Stimulated activated CD8-positive, alpha-beta memory T cell treated with anti-CD3 and anti-CD28 coated beads, Interleukin-12 subunit alpha, Interleukin-12 subunit beta, amount 100 ng/mL, for 24 hours (primary cell): ENCODE results near the gene MMP17.
"Not testable (repeated sequence)": the region's sequence is repeated elsewhere in the genome, so short reads cannot be mapped to it uniquely, and the experiment has no call there.

ENCODE experiments used
- DNase-seq: peaks from one replicate; pipeline ENCODE4 v3.0.0-alpha.2; 2020; ENCODE audit errors: extremely low read depth

The MMP17 gene

DNA sequence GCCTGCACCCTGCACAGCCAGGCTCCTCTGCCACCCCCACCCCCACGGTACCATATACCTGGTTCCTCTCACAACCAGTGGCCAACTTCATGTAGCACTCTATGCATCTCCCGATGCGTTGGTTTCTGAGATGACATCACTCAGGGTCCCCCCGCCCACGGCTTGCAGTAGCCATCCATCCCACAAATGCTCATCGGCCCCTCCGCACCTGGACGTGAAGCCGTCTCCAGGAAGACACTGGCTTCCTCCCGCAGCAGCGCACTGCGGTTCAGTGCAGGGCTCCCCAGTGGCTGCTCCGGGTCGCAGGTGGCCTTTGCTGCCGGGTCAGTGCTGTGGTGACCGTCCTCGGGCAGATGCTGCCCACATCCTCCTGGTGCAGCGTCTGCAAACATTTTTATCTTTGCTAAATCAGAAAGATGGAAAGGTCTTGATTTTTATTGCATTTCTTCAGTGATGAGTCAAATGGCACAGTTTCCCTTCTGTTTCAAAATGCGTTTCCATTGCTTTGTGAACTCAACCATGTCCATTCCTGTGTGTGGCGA lies 27.5 kb upstream of the MMP17 start:
- DNase-seq: no peak

DNA sequence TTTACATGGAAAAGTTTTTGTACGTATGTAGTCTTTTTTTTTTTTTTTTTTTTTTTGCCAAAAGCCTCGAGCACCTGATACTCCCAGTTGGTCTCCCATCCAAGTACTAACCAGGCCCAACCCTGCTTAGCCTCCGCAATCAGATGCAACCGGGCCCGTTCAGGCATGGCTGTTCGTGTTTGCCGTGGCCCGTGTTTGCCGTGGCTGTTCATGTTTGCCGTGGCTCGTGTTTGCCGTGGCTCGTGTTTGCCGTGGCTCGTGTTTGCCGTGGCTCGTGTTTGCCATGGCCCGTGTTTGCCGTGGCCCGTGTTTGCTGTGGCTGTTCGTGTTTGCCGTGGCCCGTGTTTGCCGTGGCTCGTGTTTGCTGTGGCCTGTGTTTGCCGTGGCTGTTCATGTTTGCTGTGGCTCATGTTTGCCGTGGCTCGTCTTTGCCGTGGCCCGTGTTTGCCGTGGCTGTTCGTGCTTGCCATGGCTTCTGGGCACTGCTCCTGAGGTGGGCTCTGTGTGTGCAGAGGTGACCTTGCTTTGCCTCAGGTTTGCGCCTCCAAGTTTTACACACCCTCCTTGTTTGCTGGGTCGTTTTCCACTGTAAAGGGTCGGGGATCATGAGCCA lies 26.8 kb upstream of the MMP17 start:
- DNase-seq: no peak

DNA sequence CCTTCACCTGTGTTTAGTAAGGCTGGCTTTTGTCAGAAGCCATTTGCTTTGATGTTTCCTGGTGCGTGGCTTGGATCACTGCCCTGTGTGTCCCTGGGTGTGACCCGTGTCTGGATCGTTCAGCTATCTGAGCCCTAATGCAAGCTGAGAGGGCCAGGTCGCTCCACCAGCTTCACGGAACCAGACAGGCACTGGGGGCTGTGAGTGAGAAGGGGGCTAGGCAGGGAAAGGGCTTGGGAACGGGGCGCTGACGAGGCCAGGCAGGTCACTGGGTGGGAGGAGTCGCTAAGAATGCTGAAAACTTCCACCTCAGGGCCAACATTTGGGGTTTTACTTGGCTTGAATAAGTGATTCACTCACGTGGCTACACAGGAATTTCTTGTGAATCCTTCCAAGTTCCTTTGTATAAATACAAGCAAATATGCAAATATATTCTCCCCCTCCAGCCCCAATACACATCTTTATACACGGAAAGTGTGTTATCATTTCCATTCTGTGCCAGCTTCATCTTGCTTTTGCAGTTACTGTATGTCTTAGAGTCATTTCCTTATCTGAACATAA lies 24.2 kb upstream of the MMP17 start:
- DNase-seq: no peak

DNA sequence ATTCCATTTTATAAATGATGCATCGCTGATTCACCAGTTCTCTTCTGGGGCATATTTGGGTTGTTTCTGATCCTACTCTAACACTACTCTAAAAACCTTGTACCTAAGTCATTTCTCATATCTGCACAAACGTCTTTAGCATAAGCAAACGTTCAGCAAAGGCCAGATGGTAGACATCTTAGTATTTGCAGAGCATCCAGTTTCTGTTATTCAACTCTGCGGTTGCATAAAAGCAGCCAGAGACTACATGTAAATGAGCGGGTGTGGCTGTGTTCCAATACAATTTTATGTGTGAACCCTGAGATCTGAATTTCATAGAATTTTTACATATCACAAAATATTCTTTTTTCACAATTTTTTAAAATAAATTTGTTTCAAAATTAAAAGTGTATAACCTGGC lies 22.8 kb upstream of the MMP17 start:
- DNase-seq: no peak

DNA sequence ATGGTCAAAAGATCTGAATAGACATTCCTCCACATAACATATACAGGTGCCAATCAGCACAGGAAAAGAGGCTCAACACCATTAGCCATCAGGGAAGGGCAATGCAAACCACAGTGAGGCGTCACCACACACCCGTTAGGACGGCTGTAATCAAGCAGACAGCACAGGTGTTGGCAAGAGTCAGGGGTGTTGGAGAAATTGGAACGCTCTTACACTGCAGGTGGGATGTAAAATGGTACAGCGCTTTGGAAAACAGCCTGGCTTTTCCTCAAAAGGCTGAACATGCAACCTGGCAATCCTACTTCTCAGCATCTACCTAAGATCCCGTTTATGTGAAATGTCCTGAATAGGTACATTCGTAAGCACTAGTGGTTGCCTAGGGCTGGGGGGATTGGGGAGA lies 21.5 kb upstream of the MMP17 start:
- DNase-seq: no peak

DNA sequence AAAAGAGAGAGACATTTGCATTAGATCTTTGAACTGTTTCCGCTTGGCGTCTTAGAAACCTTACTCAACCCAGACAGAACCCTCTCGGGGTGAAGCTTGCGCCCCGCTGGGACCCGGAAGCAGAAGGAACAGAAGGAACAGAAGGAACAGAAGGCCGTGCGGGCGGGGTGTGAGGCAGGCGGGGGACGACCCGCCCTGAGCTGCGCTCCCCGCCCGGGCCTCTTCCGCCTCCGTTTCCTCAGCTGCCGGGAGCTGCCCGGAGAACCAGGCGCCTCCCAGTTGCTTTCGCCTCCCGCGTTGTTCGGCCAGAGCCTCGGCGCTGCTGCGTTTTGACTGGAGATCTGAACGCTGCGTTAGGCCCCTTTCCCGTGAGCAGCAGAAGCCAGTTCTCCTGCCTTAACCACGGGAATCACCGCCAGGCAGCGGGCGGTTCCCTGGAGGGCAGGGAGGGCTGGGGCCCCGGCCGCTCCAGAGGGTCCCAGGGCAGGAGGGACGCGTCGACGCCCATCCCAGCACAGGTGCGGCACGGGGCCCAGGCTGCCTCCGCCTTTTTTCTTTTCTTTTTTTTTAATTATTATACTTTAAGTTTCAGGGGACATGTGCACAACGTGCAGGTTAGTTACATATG lies 19.3 kb upstream of the MMP17 start:
- no peak for DNase-seq

DNA sequence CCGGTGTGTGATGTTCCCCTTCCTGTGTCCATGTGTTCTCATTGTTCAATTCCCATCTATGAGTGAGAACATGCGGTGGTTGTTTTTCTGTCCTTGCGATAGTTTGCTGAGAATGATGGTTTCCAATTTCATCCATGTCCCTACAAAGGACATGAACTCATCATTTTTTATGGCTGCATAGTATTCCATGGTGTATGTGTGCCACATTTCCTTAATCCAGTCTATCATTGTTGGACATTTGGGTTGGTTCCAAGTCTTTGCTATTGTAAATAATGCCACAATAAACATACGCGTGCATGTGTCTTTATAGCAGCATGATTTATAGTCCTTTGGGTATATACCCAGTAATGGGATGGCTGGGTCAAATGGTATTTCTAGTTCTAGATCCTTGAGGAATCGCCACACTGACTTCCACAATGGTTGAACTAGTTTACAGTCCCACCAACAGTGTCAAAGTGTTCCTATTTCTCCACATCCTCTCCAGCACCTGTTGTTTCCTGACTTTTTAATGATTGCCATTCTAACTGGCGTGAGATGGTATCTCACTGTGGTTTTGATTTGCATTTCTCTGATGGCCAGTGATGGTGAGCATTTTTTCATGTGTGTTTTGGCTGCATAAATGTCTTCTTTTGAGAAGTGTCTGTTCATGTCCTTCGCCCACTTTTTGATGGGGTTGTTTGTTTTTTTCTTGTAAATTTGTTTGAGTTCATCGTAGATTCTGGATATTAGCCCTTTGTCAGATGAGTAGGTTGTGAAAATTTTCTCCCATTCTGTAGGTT lies 18.5 kb upstream of the MMP17 start:
- DNase-seq: not testable (repeated sequence)

DNA sequence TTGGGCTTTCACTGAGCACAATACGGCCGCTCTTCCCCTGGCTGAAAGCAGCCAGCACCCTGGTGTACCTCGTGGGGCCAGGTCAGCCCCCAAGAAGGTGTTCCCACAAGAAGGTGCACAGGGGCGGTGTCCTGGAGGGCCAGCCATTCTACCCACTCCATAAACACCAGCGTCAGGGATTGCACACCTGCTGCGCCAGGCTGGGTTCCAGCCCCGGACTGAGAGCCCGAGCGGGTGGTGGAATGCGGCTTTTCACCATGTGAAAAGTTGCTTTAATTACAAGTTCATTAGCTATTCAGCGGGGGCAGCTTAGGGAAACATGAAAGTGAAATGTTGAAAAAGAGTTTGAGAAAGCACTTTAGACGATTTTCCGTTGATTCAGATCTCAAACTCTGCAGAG lies 17.5 kb upstream of the MMP17 start:
- DNase-seq: no peak

DNA sequence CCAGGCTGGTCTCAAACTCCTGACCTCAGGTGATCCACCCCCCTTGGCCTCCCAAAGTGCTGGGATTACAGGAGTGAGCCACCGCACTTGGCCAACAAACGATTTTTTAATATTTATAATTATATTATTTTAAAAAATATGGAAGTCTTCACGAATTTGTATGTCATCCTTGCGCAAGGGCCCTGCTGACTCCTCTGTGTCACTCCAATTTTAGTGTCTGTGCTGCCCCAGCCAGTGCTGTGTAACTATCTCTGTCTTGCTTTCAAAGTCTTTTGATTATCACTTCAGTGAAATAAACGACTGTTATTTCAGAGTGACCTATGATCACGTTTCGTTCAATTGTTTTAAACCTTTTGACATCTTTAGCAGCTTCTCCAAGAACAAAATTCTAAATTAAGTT lies 13.1 kb upstream of the MMP17 start:
- DNase-seq: no peak

DNA sequence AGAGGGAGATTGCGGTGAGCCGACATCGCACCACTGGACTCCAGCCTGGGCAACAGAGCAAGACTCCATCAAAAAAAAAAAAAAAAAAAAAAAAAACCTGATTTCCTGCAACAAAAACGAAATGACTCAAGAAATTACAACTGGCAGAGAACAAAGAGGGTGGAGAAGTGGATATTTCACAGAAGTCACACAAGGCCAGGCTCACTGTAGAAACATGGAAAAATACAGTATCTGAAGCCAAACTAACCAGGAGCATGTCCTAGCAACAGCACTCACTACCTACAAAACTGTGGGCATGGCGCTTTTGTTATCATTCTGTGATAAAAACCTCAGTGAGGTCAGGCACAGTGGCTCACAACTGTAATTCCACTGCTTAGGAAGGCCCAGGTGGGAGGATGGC lies 11.7 kb upstream of the MMP17 start:
- no peak for DNase-seq

DNA sequence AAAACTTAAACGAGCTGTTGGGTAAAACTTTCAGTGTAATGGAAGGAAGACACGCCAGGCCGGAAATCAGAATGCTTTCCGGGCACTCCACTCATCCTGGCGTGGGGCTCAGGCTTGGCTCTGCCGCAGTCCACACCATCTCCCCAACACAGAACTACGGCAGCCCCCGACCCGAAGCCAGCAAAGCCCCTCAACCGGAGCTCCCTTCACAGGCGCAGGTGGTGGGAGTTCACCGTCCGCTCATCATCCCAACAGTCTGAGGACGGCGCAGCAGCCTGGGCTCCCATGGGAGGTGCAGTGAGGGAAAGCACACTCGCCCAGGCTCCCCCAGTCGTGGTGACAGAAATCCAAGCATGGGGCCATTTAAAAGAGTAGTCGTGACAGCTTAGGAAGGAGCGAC lies 11.0 kb upstream of the MMP17 start:
- no peak for DNase-seq

DNA sequence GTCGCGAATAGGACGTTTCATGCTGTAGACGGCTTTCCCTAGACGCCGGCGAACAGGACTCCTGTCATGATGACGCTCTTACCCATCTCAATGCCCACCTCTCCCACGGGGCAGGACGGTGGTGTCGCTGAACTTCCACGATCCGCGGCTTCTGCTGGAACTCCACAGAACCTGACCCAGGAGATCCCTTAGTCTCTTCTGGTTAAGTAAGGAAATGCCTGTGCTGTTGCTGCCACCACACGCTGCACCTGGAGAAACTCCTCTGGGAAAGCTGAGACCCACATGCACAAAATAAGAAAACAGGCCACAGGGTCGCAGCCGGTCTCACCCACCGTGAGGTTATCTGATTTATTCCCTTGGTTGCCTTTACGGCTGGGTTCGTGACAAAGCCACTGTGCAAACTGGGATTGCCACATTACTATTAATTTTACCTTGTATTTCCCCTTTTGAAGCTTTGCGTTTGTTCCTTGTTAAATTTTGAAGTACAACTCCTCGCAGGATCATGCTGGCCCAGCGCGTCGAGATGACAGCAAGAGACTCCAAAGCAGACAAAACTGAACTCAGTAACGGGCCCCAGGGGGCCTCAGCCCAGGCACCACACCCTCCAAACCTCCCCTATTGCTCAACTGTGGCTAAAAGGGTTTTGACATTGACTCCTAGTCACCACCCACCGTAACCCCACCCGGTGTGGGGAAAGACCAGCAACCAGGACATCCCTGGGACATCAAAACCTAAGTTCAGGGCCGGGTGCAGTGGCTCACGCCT lies 9.2 kb upstream of the MMP17 start:
- no peak for DNase-seq

DNA sequence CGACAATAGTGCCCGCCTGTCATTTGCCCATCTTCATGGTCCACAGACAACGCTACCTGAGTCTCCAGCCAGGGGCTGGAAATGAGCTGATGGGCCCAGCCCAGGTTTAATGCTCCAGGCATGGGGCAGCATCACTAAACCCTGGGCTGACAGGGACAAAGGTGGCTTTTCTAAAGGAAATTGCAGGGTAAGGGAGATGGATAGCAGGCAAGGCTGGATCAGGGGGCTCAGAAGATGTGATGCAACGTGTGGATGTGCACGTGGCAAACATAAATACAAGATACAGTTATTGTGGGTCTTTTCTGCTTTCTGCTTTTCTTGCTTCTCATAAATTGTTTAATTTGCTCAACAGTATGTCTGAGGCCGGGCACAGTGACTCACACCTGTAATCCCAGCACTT lies 3.7 kb upstream of the MMP17 start:
- no peak for DNase-seq

DNA sequence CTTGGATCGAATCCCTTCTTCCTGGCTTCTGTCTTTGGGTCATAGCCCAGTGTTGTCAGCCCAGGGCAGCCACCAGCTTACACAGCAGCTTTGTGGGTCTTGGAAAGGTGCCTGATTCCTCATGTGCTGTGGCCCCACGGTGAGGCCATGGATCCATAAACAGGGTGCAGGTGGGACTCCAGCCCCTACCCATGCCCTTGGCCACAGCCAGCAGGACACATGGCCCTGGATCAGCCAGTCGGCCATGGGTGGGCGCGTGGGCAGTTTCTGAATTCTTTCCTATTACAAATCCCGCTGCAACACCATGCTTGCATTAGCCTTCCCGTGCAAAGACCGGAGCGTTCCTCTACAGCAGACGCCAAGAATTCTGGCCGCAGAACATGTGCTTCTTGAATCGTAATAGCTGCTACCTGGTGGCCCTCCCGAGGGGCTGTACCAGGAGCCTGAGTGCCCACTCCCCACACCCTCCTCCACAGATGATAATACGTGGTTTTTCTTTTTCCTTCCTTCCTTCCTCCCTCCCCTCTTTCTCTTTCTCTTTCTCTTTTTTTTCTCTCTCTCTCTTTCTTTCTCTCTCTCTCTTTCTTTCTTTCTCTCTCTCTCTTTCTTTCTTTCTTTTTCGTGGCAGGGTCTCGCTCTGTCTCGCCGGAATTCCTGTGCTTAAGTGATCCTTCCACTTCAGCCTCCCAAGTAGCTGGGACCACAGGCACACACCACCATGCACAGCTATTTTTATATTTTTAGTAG lies 2.9 kb upstream of the MMP17 start:
- DNase-seq: no peak

DNA sequence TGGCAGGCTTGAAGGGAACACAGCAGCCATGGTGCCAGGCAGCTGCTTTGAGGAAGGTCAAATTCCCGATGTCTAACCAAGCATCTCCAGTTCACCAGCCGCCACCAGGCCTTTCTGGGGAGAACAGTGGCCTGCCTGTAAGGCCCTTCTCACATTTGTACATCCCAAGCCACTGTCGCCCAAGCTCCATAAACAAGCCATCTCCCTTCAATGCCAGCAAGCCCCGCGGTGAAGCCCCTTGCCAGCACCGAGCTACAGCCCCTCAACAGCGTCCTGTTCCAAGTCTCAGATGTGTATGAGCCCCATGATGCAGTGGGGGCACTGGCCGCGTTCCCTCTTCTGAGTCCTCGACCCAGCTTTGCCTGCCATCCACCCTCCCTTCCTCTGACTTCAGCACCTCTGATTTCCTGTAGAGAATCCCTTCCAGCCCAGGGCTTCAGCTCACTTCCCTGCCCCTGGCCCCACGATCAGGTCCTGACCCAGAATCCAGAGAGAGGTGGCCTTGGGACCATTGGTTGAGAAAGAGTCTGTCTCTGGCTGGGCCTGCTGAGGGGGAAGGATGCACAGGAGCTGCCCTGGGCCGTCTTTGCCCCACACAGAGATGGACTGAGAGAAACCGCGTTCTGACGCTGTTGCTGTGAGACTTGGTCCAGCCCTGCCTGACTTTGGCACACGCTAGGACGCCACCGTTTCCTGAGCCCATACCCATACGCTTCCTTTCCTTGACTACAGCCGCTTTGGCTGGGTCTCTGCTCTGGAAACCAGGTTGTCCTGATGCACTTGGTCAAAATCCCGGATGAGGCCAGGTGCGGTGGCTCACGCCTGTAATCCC lies 1.9 kb upstream of the MMP17 start:
- no peak for DNase-seq

DNA sequence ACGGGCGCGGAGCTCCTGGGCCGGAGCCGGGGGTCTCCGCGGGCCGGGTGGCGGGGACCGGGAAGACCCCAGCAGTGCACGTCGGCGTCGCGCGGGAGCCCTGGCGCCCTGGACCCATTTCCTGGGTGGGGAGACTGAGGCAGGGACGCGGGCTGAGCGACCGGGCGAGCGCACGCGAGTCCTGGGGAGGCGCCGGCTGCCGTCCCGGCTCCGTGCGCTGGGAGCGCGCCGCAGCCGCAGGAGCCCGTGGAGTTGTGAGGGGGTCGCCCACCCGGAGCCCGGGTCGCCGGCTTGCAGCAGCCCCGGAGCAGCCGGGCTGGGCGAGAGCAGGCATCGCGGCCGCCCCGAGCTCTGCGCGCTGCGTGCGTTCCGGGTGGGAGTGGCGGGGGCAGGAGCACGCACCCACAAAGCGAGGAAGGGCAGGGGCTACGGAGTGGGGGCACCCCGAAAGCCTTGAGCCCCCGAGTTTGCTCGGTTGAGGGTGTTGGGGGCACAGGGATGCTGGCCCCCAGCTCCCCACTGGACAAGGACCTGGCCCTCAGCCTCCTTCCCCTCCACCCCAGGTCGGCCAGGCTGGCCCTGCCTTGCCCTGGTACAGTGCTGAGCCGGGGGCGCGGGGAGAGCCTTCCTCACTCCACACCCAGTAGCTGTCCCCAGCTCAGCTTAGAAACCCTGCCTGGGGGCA lies 620 bp downstream of the MMP17 start:
- DNase-seq: no peak

DNA sequence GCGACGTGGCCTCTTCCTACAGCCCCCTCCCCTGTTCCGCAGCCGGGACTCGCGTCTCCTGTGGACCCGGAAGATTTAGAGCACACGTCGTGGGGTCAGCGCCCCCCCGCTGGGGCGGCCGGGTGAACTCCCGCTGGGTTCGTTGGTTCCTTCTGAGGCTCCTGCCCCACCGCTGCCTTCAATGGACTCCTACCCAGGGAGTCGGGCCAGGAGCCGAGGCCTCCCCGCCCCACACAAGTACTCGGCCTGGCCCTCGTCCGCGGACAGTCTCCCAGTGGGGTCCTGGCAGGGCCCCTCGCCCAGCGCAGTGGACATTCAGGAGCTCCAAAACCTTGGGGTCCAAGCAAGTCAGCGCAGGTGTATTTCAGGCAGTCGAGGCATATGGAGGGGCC lies 1.2 kb downstream of the MMP17 start:
- no peak for DNase-seq

DNA sequence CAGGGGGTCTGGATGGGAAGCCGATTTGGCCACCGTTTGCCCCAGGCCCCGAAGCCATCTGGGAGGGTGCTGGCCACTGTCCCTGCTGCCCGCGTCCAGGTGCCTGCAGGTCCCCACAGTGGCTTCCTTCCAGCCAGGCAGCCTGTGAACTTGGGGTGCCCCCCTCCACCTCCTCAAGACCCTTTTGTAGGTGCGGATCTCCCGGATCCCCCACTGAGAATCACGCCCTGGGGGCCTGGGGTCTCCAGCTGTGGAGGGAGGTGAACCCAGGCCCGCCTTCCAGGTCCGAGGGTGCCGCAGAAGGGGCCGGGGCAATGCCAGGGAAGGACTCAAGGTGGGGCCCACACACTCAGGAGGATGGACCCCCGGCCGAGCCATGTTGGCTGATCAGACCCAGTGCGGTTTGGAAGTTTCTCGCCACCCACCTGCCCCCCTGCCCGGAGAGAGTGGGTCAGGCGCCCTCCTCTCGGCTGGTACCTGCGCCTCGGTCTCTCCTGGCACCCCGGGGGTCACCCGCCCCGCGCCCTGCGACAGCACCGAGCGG lies 1.7 kb downstream of the MMP17 start:
- DNase-seq: no peak

DNA sequence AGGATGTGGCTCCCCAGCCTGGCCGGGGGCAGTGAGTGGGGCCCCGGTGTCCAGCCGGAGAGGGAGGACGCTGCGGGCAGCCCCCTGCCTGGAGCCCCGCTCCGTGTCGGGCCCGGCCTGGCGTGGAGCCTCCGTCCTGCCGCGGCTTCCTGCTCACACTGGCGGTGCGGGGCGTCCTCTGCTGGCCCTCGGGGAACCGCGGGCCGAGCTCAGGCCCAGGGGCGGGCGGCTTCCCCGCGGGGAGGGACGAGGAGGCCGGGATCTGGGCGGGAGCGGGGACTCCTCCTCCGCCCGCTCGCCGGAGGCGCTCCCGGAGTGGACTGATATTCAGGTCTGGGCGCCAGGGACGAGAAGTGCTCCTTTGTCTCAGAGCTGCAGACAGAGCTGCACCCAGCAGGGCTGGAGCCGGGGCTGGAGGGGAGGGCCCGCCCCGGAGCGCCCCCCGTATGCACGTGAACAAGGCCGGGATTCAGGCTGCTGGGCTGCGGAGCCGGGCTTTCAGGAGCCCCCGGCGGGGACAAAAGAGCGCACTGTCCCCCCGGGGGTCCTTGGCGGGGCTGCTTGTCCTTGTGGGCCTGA lies 2.2 kb downstream of the MMP17 start:
- no peak for DNase-seq
